Osteocyte (in vitro differentiated cells): ENCODE measurements around the gene FMNL3. TPM values are rescaled to one million over a fixed set of nuclear protein-coding genes. Genes with fewer than 3 reads are reported as not detected.
A peak's percentile ranks its signal among the peaks of the same experiment; 100 is the strongest.

Experiments used
- DNase-seq: peaks from one replicate; pipeline ENCODE4 v3.0.0; 2021; ENCODE audit warnings: mixed read lengths; ENCODE audit not compliant: unreplicated experiment; ENCODE audit errors: extremely low spot score
- H3K27ac Mint-ChIP-seq: one replicate; pipeline ENCODE4 v1.8.0; 2021; ENCODE audit warnings: mild to moderate bottlenecking, mixed read lengths; ENCODE audit not compliant: unreplicated experiment
- H3K27me3 Mint-ChIP-seq: one replicate; pipeline ENCODE4 v1.8.0; 2021; ENCODE audit warnings: mixed read lengths; ENCODE audit not compliant: unreplicated experiment
- H3K36me3 Mint-ChIP-seq: one replicate; pipeline ENCODE4 v1.8.0; 2021; ENCODE audit warnings: mixed read lengths; ENCODE audit not compliant: unreplicated experiment
- H3K4me1 Mint-ChIP-seq: one replicate; pipeline ENCODE4 v1.8.0; 2021; ENCODE audit warnings: mixed read lengths; ENCODE audit not compliant: unreplicated experiment
- H3K4me3 Mint-ChIP-seq: one replicate; pipeline ENCODE4 v1.8.0; 2021; ENCODE audit warnings: mild to moderate bottlenecking, moderate library complexity, mixed read lengths; ENCODE audit not compliant: unreplicated experiment
- H3K9me3 Mint-ChIP-seq: one replicate; pipeline ENCODE4 v1.8.0; 2021; ENCODE audit warnings: mixed read lengths; ENCODE audit not compliant: unreplicated experiment
- total RNA-seq: library from RNA; stranded (reverse); gene quantifications from 2 replicates; pipeline ENCODE4 v1.2.1, GENCODE V29; 2021
- TF ChIP-seq, protein P1 (sequence below): fragments of 200-600 bp; sonication (generic); IDR thresholded peaks from 2 replicates; pipeline ENCODE4 v1.5.0; 2021; ENCODE audit warnings: antibody characterized with exemption, mild to moderate bottlenecking, moderate library complexity

The FMNL3 gene
- total RNA-seq, 1 donor from 2014 or later = 37.4 TPM

GRCh38 chr12:49689785-49690184 lies 17.4 kb downstream of the FMNL3 start:
- TF ChIP-seq, protein P1, sequence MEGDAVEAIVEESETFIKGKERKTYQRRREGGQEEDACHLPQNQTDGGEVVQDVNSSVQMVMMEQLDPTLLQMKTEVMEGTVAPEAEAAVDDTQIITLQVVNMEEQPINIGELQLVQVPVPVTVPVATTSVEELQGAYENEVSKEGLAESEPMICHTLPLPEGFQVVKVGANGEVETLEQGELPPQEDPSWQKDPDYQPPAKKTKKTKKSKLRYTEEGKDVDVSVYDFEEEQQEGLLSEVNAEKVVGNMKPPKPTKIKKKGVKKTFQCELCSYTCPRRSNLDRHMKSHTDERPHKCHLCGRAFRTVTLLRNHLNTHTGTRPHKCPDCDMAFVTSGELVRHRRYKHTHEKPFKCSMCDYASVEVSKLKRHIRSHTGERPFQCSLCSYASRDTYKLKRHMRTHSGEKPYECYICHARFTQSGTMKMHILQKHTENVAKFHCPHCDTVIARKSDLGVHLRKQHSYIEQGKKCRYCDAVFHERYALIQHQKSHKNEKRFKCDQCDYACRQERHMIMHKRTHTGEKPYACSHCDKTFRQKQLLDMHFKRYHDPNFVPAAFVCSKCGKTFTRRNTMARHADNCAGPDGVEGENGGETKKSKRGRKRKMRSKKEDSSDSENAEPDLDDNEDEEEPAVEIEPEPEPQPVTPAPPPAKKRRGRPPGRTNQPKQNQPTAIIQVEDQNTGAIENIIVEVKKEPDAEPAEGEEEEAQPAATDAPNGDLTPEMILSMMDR = no peak
- Mint-ChIP-seq H3K4me1 (peaks cover 16% of the 10 kb centered on the region), H3K9me3 (no peaks in the 10 kb centered on the region), H3K27me3 (no peaks in the 10 kb centered on the region), H3K36me3 (no peaks in the 10 kb centered on the region), H3K4me3 (no peak overlapping the region), H3K27ac (peak overlapping the region; percentile 14)
- no peak for DNase-seq

DNA sequence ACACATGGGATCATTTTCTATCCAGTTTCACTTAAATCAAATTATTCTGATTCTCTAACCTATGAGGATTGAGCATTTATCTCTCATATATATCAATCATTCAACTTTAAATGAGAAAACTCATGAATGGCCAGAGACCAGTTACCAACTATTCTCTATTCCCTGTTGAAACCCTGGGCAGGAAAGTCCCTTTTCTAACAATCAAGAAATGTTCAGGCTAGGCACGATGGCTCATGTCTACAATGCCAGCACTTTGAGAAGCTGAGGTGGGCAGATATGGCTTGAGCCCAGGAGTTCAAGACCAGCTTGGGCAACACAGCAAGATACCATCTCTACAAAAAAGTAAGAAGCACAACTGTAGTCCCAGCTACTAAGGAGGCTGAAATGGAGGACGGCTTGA lies 18.0 kb downstream of the FMNL3 start:
- Mint-ChIP-seq H3K27me3 (no peaks in the 10 kb centered on the region), H3K36me3 (no peaks in the 10 kb centered on the region), H3K4me1 (peaks cover 19% of the 10 kb centered on the region)

GRCh38 chr12:49687941-49688340 lies 19.3 kb downstream of the FMNL3 start:
- no peaks in the 10 kb centered on the region for H3K27me3 Mint-ChIP-seq
- no peaks in the 10 kb centered on the region for H3K9me3 Mint-ChIP-seq
- H3K4me1 Mint-ChIP-seq = peaks cover 24% of the 10 kb centered on the region
- no peak overlapping the region for H3K4me3 Mint-ChIP-seq
- no peak for DNase-seq
- TF ChIP-seq, protein P1 = no peak
- H3K36me3 Mint-ChIP-seq = no peaks in the 10 kb centered on the region
- H3K27ac Mint-ChIP-seq = no peak overlapping the region

More for the DNA sequence above, 18.0 kb downstream of the FMNL3 start:
- no peak for DNase-seq
- TF ChIP-seq, protein P1 = no peak
- Mint-ChIP-seq H3K4me3 (no peak overlapping the region), H3K27ac (no peak overlapping the region), H3K9me3 (no peaks in the 10 kb centered on the region)

- no peaks in the 10 kb centered on the region for H3K36me3 Mint-ChIP-seq
- no peak overlapping the region for H3K27ac Mint-ChIP-seq
- no peaks in the 10 kb centered on the region for H3K9me3 Mint-ChIP-seq
- TF ChIP-seq, protein P1 = no peak
- H3K27me3 Mint-ChIP-seq = no peaks in the 10 kb centered on the region
- H3K4me3 Mint-ChIP-seq = no peak overlapping the region
- peaks cover 23% of the 10 kb centered on the region for H3K4me1 Mint-ChIP-seq
- DNase-seq = no peak
These were observed 22.8 kb downstream of the FMNL3 start for GRCh38 chr12:49684310-49684854.

DNA sequence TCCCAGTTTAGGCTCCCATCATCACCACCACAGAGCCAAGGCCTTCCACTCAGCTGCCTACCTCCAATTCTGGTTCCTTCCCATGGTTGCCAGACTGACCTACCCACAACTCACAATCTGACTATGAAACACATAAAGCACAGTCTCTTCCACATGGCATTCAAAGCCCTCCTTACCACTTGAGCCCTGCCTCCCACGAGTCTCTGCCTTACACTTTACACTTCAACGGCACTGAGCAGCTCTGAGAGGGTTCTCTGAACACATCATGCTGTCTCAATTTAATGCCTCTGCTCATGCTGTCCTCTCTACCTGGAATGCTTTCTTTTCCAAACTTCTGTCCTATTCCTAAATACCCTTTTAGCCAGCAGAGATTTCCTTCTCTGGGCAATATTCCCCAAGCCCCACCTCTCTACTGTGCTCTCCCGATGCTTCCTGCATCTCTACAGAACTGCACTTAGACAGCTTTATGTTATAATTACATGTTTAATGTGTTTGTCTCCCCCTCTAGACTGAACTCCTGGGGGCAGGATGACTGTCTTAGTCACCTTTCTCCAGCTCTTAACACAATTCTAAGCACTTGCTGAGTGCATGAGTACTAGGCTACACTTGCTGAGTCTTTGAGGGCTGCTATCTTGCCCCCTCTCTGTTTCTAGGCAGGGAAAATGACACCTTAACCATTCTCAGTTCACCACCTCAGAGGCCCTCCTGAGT lies 23.5 kb downstream of the FMNL3 start:
- TF ChIP-seq, protein P1 = no peak
- H3K27me3 Mint-ChIP-seq = no peaks in the 10 kb centered on the region
- no peak overlapping the region for H3K4me3 Mint-ChIP-seq
- DNase-seq = no peak
- H3K9me3 Mint-ChIP-seq = no peaks in the 10 kb centered on the region
- no peak overlapping the region for H3K27ac Mint-ChIP-seq
- no peaks in the 10 kb centered on the region for H3K36me3 Mint-ChIP-seq
- H3K4me1 Mint-ChIP-seq = peaks cover 23% of the 10 kb centered on the region
